ENCODE measurements around the gene ZKSCAN5. TPM values are rescaled to one million over a fixed set of nuclear protein-coding genes. Genes with fewer than 3 reads are reported as not detected.
"Not testable (repeated sequence)": the region's sequence is repeated elsewhere in the genome, so short reads cannot be mapped to it uniquely, and the experiment has no call there.

ZKSCAN5 gene
- total RNA-seq, 2 donors from 2014 or later = 5.9 to 7.0 TPM

DNA sequence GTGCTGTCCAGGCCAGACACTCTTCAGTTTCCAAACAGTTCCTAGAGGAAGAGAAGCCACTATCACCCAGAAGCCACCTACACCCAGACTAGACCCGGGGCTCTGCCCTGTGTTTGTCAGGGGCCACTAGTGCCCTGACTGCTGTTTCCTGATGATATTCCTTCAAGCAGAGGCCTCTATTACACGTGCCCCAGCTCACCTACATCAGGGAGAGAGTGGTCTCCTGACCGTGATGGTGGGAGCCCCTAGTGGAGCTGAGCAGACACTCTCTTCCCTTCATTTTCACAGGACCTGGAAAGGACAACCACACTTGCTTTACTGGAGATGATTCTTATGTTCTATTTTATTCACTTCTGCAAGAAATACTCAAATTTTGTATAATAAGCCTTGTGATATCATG is 13.6 kb upstream of the ZKSCAN5 start:
- intact Hi-C loops (cut with DNase I) = no loop called here
- DNase-seq (ENCODE audit: low spot score) = no peak

DNA sequence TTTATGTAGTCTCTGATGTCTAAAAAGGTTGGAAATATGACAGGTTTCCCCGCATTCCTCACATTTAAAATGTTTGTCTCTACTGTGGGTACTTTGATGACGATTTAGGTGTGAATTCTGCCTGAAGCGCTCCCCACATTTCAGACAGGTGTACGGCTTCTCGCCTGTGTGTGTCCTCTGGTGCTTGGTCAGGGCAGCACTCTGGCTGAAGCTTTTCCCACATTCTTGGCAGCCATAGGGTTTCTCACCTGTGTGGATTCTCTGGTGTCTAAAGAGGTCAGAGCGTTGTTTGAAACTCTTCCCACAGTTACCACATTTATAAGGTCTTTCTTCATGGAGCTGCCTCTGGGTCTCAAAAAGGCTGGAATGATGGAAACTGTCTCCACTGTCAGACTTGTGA is 10.6 kb upstream of the ZKSCAN5 start:
- no peak for DNase-seq (ENCODE audit: low spot score)
- intact Hi-C loops (cut with DNase I) = no loop called here

- DNase-seq (ENCODE audit: low spot score) = no peak
- intact Hi-C loops (cut with DNase I) = no loop called here
These were observed 6.5 kb upstream of the ZKSCAN5 start for GRCh38 chr7:99497766-99498545.

DNA sequence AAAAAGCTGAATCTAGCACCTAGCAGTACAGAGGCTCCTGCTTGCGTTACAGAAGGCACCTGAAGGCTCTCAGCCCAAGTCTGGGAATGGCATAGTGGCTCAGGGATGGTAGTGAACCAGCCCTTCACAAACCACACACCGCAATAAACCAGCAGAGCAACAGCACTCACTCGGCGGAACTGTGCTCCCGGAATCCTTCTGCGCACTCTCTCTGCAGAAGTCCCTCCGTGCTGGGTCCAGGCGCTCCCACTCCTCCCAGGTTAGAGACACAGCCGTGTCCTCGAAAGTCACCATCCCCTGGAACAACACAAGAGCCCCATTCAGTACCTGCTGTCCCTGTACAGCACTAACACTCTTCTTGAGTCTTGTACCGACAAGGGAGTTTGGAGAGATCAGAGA is 5.9 kb upstream of the ZKSCAN5 start:
- intact Hi-C loops (cut with DNase I) = no loop called here
- no peak for DNase-seq (ENCODE audit: low spot score)

DNA sequence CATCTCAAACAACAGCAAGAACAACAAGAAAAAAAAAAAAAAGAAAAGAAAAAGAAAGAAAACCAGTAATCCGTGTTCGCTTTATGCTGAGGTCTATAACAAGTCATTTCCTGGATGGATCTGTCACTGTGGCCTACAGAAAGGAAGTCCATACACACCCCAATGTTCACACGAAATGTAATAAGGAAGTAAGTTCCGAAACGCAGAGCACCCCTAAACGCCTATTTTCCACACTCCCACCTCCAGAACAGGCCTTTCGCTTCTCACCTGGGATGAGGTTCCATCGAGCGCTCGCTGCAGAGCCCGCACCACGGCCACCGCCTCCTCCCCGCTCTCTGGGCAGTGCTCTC is 5.1 kb upstream of the ZKSCAN5 start:
- intact Hi-C loops (cut with DNase I) = no loop called here
- DNase-seq (ENCODE audit: low spot score) = no peak

- intact Hi-C loops (cut with DNase I) = no loop called here
- peak; percentile 97 for DNase-seq (ENCODE audit: low spot score)
These were observed 4.5 kb upstream of the ZKSCAN5 start, which contains the start of gene ZNF394 for GRCh38 chr7:99499721-99500636. Gene ZNF394 (minus strand): TSS chr7:99500281. CDS start chr7:99500093, 188 bp downstream.

DNA sequence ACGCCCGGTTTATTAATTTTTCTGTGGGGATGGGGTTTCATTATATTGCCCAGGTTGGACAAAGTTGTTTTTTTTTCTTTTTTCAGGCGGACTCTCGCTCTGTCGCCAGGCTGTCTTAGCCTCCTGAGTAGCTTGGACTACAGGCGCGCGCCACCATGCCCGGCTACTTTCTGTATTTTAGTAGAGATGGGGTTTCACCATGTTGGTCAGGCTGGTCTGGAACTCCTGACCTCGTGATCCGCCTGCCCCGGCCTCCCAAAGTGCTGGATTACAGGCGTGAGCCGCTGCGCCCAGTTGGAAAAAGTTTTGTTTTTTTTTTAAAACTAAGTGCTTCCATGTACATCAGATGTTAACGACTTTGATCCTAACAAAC is 3.8 kb upstream of the ZKSCAN5 start:
- no peak for DNase-seq (ENCODE audit: low spot score)
- intact Hi-C loops (cut with DNase I) = no loop called here

GRCh38 chr7:99501236-99501635 is 3.2 kb upstream of the ZKSCAN5 start:
- intact Hi-C loops (cut with DNase I); DNase-seq (ENCODE audit: low spot score): not testable (repeated sequence)

GRCh38 chr7:99504281-99504602 is 220 bp upstream of the ZKSCAN5 start:
- intact Hi-C loops (cut with DNase I) = loop anchor here in 1 of 2 donors (2.0 kb wide), 1 partner anchor 57 kb away; no protein-coding TSS in a partner anchor
- no peak for DNase-seq (ENCODE audit: low spot score)

DNA sequence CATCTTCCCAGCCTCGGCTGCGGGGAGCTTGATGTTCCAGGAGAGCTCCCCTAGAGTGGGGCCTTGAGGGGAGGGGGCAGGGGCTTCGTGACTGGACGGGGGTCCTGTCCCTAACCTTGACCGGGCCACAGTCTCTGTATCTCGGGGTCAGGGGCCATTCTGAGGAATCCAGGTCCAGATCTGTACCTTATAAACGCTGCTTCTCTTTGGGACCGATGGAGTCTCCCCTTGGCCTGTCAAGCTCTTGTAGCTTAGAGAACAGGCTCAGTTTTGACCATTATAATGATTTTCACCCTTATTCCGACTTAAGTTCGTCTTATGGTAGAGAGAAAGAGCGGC is 831 bp downstream of the ZKSCAN5 start:
- intact Hi-C loops (cut with DNase I) = loop anchor here in 1 of 2 donors (1.0 to 2.0 kb wide), 2 partner anchors 22 to 58 kb away; no protein-coding TSS in a partner anchor
- DNase-seq (ENCODE audit: low spot score) = no peak

- intact Hi-C loops (cut with DNase I) = no loop called here
- no peak for DNase-seq (ENCODE audit: low spot score)
These were observed 9.6 kb downstream of the ZKSCAN5 start for GRCh38 chr7:99514050-99514449.

- intact Hi-C loops (cut with DNase I) = no loop called here
- DNase-seq (ENCODE audit: low spot score) = no peak
These were observed 16.9 kb downstream of the ZKSCAN5 start for GRCh38 chr7:99521399-99521798.

GRCh38 chr7:99525713-99526440 is 21.4 kb downstream of the ZKSCAN5 start:
- no peak for DNase-seq (ENCODE audit: low spot score)
- intact Hi-C loops (cut with DNase I) = no loop called here

DNA sequence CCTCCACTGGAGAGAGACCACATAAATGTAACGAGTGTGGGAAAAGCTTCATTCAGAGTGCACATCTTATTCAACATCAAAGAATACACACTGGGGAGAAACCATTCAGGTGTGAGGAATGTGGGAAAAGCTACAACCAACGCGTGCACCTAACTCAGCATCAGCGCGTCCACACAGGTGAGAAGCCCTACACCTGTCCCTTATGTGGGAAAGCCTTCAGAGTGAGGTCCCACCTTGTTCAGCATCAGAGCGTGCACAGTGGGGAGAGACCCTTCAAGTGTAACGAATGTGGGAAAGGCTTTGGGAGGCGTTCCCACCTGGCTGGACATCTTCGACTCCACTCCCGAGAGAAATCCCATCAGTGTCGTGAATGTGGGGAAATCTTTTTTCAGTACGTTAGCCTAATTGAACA is 26.9 kb downstream of the ZKSCAN5 start:
- DNase-seq (ENCODE audit: low spot score) = no peak
- intact Hi-C loops (cut with DNase I) = no loop called here

DNA sequence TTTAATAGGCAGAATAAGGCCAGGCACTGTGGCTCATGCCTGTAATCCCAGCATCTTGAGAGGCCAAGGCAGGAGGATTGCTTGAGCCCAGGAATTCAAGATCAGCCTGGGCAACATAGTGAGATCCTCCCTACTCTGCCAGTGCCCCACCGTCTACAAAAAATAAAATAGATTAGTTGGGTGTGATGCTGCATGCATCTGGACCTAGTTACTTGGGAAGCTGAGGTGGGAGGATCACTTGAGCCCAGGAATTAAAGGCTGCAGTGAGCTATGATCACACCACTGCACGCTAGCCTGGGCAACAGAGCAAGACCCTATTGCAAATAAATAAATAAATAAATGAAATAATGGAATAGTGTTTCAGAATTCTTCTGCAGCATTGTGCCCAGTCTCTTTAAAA is 31.2 kb downstream of the ZKSCAN5 start:
- intact Hi-C loops (cut with DNase I) = no loop called here
- no peak for DNase-seq (ENCODE audit: low spot score)

DNA sequence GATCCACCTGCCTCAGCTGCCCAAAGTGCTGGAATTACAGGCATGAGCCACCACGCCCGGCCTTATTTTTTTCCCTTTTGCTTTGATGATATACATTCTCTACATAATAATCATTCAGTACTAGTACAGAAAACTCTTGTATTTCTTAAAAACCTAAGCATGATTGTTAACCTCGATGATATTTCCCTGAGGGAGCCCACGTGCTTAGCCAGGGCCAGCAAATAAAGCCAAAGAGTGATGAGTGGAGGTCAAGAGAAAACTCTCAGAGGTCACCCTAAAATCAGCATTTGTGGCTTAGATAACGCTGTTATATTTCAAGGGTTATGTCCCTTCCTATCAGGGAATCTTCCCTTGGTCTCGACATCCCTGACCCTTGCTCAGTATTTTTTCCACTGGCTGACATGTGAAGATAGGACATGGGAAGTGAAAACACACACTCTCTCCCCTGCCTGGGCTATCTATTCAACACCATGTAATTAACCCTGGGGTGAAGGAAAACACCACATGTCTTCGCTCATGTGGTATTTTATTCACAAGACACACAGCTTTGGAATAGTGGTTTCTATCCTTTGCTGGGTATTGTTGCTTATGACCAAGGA is 34.9 kb downstream of the ZKSCAN5 start:
- no peak for DNase-seq (ENCODE audit: low spot score)
- intact Hi-C loops (cut with DNase I) = loop anchor here in 1 of 2 donors (1.0 kb wide), 1 partner anchor 23 kb away; no protein-coding TSS in a partner anchor

- intact Hi-C loops (cut with DNase I) = no loop called here
These were observed 36.1 kb downstream of the ZKSCAN5 start for GRCh38 chr7:99540542-99540941.

DNA sequence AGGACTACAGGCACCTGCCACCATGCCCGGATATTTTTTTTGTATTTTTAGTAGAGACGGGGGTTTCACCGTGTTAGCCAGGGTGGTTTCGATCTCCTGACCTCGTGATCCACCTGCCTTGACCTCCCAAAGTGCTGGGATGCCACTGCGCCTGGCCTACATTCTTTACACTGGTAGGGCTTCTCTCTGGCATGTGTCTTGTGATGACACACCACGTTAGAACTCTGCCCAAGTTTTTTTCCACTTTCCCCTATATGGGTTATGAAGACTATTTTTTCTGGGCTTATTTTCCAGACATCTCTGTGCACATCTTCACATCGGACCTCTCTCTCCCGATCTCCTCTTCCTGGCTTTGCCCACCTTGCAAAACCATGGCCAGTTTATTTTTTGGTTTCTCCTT is 36.8 kb downstream of the ZKSCAN5 start:
- intact Hi-C loops (cut with DNase I) = no loop called here
- no peak for DNase-seq (ENCODE audit: low spot score)

More at GRCh38 chr7:99540542-99540941, 36.1 kb downstream of the ZKSCAN5 start:
- DNase-seq (ENCODE audit: low spot score) = no peak

GRCh38 chr7:99543081-99543671 is 38.7 kb downstream of the ZKSCAN5 start:
- DNase-seq (ENCODE audit: low spot score) = no peak
- intact Hi-C loops (cut with DNase I) = no loop called here

Measured in posterior vena cava (tissue), 2 donors.